CD14-positive monocyte (primary cell): ENCODE results near the gene MXRA8. TPM values are rescaled to one million over a fixed set of nuclear protein-coding genes. Genes with fewer than 3 reads are reported as not detected.

Experiments
- DNase-seq, 3 donors: peaks; one replicate each; pipeline ENCODE4 v3.0.0-alpha.2; 2011 to 2022
- H2AFZ ChIP-seq: 2 replicates; pipeline ENCODE4 v1.6.0; 2012; ENCODE audit warnings: mild to moderate bottlenecking, low read depth, low read length, inconsistent platforms; ENCODE audit not compliant: insufficient read depth, poor library complexity, severe bottlenecking
- H3K27ac ChIP-seq, 2 donors: 1 replicate in 1 of 2; 2 replicates in 1 of 2; pipeline ENCODE4 v1.5.1; 2012 to 2013; ENCODE audit warnings: low read length in 2 of 2, control low read depth in 1 of 2, inconsistent platforms in 1 of 2, low read depth in 1 of 2, mild to moderate bottlenecking in 1 of 2
- H3K27me3 ChIP-seq, 2 donors: one replicate each; pipeline versions ENCODE4 v1.6.0 to v1.6.1; 2011 to 2013; ENCODE audit warnings: low read length in 2 of 2; ENCODE audit not compliant: control insufficient read depth in 2 of 2, insufficient read depth in 2 of 2
- H3K36me3 ChIP-seq, 2 donors: replicated peaks in 1 of 2; 1 replicate in 1 of 2; 2 replicates in 1 of 2; pipeline versions ENCODE4 v1.5.1 to v1.6.1; 2012 to 2013; ENCODE audit warnings: low read length in 2 of 2, control low read depth in 1 of 2, inconsistent platforms in 1 of 2, mild to moderate bottlenecking in 1 of 2; ENCODE audit not compliant: insufficient read depth in 2 of 2, control insufficient read depth in 1 of 2
- H3K4me1 ChIP-seq, 2 donors: 1 replicate in 1 of 2; 2 replicates in 1 of 2; pipeline versions ENCODE4 v1.5.1 to v1.6.1; 2012 to 2013; ENCODE audit warnings: low read length in 2 of 2, control low read depth in 1 of 2, inconsistent platforms in 1 of 2, mild to moderate bottlenecking in 1 of 2, moderate library complexity in 1 of 2; ENCODE audit not compliant: insufficient read depth in 2 of 2, control insufficient read depth in 1 of 2
- H3K4me2 ChIP-seq: replicated peaks from 2 replicates; pipeline ENCODE3; 2012; ENCODE audit warnings: low read length, moderate library complexity, mild to moderate bottlenecking; ENCODE audit not compliant: poor library complexity, severe bottlenecking; ENCODE audit errors: extremely low read depth
- H3K4me3 ChIP-seq, 3 experiments: fragments of 200-600 bp in 1 of 3; sonication (generic) in 1 of 3; replicated peaks in 1 of 3; 1 replicate in 2 of 3; 2 replicates in 1 of 3; pipeline ENCODE4 v1.5.1; 2011 to 2013; ENCODE audit warnings: low read length in 3 of 3, mild to moderate bottlenecking in 3 of 3, control low read depth in 2 of 3, low read depth in 2 of 3, inconsistent platforms in 1 of 3, moderate library complexity in 1 of 3
- H3K79me2 ChIP-seq: 2 replicates; pipeline ENCODE4 v1.6.0; 2012; ENCODE audit warnings: mild to moderate bottlenecking, control low read depth, inconsistent platforms, low read length, moderate library complexity; ENCODE audit not compliant: insufficient read depth
- H3K9ac ChIP-seq: 2 replicates; pipeline ENCODE4 v1.6.0; 2017; ENCODE audit warnings: low read length, mild to moderate bottlenecking; ENCODE audit not compliant: insufficient read depth, poor library complexity, severe bottlenecking
- H3K9me3 ChIP-seq, 2 donors: replicated peaks in 1 of 2; 1 replicate in 1 of 2; 2 replicates in 1 of 2; pipeline versions ENCODE4 v1.5.1 to v1.6.1; 2012 to 2013; ENCODE audit warnings: low read length in 2 of 2, control low read depth in 1 of 2; ENCODE audit not compliant: control insufficient read depth in 1 of 2, insufficient read depth in 1 of 2
- H4K20me1 ChIP-seq: 2 replicates; pipeline ENCODE4 v1.6.0; 2012; ENCODE audit warnings: mild to moderate bottlenecking, low read length, control low read depth, moderate library complexity; ENCODE audit not compliant: insufficient read depth
- H3K27ac Mint-ChIP-seq, 7 donors: one replicate each; pipeline ENCODE4 v1.8.0; 2020; ENCODE audit warnings: mild to moderate bottlenecking in 7 of 7, mixed read lengths in 7 of 7, moderate library complexity in 6 of 7, inconsistent platforms in 2 of 7
- H3K27me3 Mint-ChIP-seq, 3 donors: one replicate each; pipeline ENCODE4 v1.8.0; 2021 to 2022; ENCODE audit warnings: low read depth in 3 of 3, mild to moderate bottlenecking in 3 of 3, mixed read lengths in 3 of 3, moderate library complexity in 3 of 3, inconsistent platforms in 1 of 3
- H3K36me3 Mint-ChIP-seq, 2 donors: one replicate each; pipeline ENCODE4 v1.8.0; 2020; ENCODE audit warnings: mixed read lengths in 2 of 2, inconsistent platforms in 1 of 2, mild to moderate bottlenecking in 1 of 2
- H3K4me1 Mint-ChIP-seq: one replicate; pipeline ENCODE4 v1.8.0; 2020; ENCODE audit warnings: mild to moderate bottlenecking, mixed read lengths
- H3K4me3 Mint-ChIP-seq, 2 donors: one replicate each; pipeline ENCODE4 v1.8.0; 2020; ENCODE audit warnings: mild to moderate bottlenecking in 2 of 2, mixed read lengths in 2 of 2, moderate library complexity in 1 of 2
- H3K9me3 Mint-ChIP-seq, 7 donors: one replicate each; pipeline ENCODE4 v1.8.0; 2020 to 2022; ENCODE audit warnings: mixed read lengths in 7 of 7, mild to moderate bottlenecking in 6 of 7, moderate library complexity in 6 of 7, inconsistent platforms in 2 of 7
- CTCF ChIP-seq: fragments of 200-600 bp; IDR thresholded peaks from one replicate; pipeline ENCODE4 v1.8.0; 2022; ENCODE audit warnings: antibody characterized with exemption, mild to moderate bottlenecking
- WGBS: methylation state at CpG from one replicate; pipeline ENCODE4 v1.1.5; 2013; ENCODE audit warnings: missing lambda C conversion rate; ENCODE audit not compliant: insufficient coverage; 5-methylcytosine and 5-hydroxymethylcytosine counted together
- intact Hi-C, 2 donors: fragments of 100-400 bp; cut with micrococcal nuclease; formaldehyde crosslinking; loops; one replicate each; pipeline versions ENCODE4 v1.15.0 to v1.15.1; 2023
- polyA minus RNA-seq: library from RNA; depleted of rRNA, polyadenylated mRNA; stranded (reverse); fragments of >200 nt; gene quantifications from 2 replicates; pipeline ENCODE4 v1.2.3, GENCODE V29; 2012
- polyA plus RNA-seq, 3 donors: library from polyadenylated mRNA; depleted of rRNA in 1 of 3; unstranded in 2 of 3; stranded (reverse) in 1 of 3; fragments of 300-500 nt in 2 of 3; fragments of >200 nt in 1 of 3; fragmentation: Illumina TruSeq in 2 of 3; gene quantifications; 1 replicate in 2 of 3; 2 replicates in 1 of 3; pipeline ENCODE4 v1.2.3, GENCODE V29; 2012 to 2021
- total RNA-seq, 12 experiments: library from RNA in 1 of 12; stranded (reverse) in 1 of 12; fragments of 120-200 nt in 1 of 12; gene quantifications; one replicate each; pipeline ENCODE4 v1.2.4 and lab custom pipeline; 2013 to 2026; ENCODE audit warnings: mixed read lengths in 6 of 12, inconsistent platforms in 1 of 12

MXRA8 gene
- total RNA-seq (2013) = 0.21 TPM
- polyA plus RNA-seq = not detected
- 0.14 and 0.16 TPM in 2 replicates for polyA minus RNA-seq
- 0 to 0.29 (median 0.10) reads per million in 11 experiments for total RNA-seq (lab: John Stamatoyannopoulos, UW)

GRCh38 chr1:1358433-1359271 is at the start of gene MXRA8:
Gene MXRA8 (minus strand): TSS chr1:1358555. CDS start chr1:1358504, 51 bp downstream.
- peaks cover 8 to 68% of the 10 kb centered on the region in 2 donors for H3K27me3 ChIP-seq
- H3K4me1 Mint-ChIP-seq = peaks cover 6% of the 10 kb centered on the region
- no peaks in the 10 kb centered on the region for H3K79me2 ChIP-seq
- H3K9me3 ChIP-seq = no peaks in the 10 kb centered on the region
- H3K9ac ChIP-seq = no peak within 1 kb of the TSS
- H3K4me3 Mint-ChIP-seq = peak within 1 kb of the TSS in 1 of 2 donors; percentile 60
- no peak for DNase-seq
- H3K27me3 Mint-ChIP-seq = peaks cover 62 to 99% (median 69%) of the 10 kb centered on the region in 3 donors
- no peaks in the 10 kb centered on the region for H3K36me3 ChIP-seq
- H3K4me2 ChIP-seq = no peak within 1 kb of the TSS
- H3K4me1 ChIP-seq = no peaks in the 10 kb centered on the region
- peaks cover 0 to 2% of the 10 kb centered on the region in 2 donors for H3K36me3 Mint-ChIP-seq
- intact Hi-C loops = no loop called here
- H3K27ac Mint-ChIP-seq = peak within 1 kb of the TSS in 1 of 7 donors; percentile 55
- no peaks in the 10 kb centered on the region for H4K20me1 ChIP-seq
- no peak within 1 kb of the TSS for H3K4me3 ChIP-seq
- peaks cover 0 to 9% (median 3%) of the 10 kb centered on the region in 7 donors for H3K9me3 Mint-ChIP-seq
- 37% methylated on average over 17 of the region's 29 CpGs for WGBS
- H2AFZ ChIP-seq = peak within 1 kb of the TSS; percentile 21
- TF ChIP-seq CTCF = no peak
- H3K27ac ChIP-seq = no peak within 1 kb of the TSS

- peak overlapping the region; percentile 73 to 99 (median 73) for H3K4me3 ChIP-seq
- H3K27me3 ChIP-seq = no peaks in the 10 kb centered on the region
- Mint-ChIP-seq H3K4me3 (peak overlapping the region; percentile 84), H3K4me1 (peaks cover 21% of the 10 kb centered on the region), H3K9me3 (peaks cover 9 to 22% (median 14%) of the 10 kb centered on the region in 7 donors), H3K27ac (peak overlapping the region; percentile 35 to 84 (median 80)), H3K36me3 (peaks cover 26 to 40% of the 10 kb centered on the region in 2 donors), H3K27me3 (peaks cover 0 to 2% (median 0%) of the 10 kb centered on the region in 3 donors)
- H3K9me3 ChIP-seq = peaks cover 10 to 14% of the 10 kb centered on the region in 2 donors
- H4K20me1 ChIP-seq = peaks cover 11% of the 10 kb centered on the region
- H3K79me2 ChIP-seq = peaks cover 44% of the 10 kb centered on the region
- 8% methylated on average over 34 of the region's 41 CpGs for WGBS
- H2AFZ ChIP-seq = peak overlapping the region; percentile 88
- peak overlapping the region; percentile 40 to 94 for H3K27ac ChIP-seq
- intact Hi-C loops = no loop called here
- H3K4me1 ChIP-seq = peaks cover 17 to 23% of the 10 kb centered on the region in 2 donors
- DNase-seq = peak in 1 of 3 donors; percentile 16
- no peak for TF ChIP-seq CTCF
- H3K9ac ChIP-seq = peak overlapping the region; percentile 96
- H3K4me2 ChIP-seq = peak overlapping the region; percentile 95
- H3K36me3 ChIP-seq = peaks cover 23 to 30% of the 10 kb centered on the region in 2 donors
These were observed 49.4 kb upstream of the MXRA8 start for GRCh38 chr1:1407636-1408318.
